NCI-H146 (cell line): Measurements from ENCODE around the gene PRKD2.
A peak's percentile ranks its signal among the peaks of the same experiment; 100 is the strongest.

Experiments
- DNase-seq: peaks from one replicate; lab custom pipeline; 2025; lab: John Stamatoyannopoulos, UW

The PRKD2 gene

DNA sequence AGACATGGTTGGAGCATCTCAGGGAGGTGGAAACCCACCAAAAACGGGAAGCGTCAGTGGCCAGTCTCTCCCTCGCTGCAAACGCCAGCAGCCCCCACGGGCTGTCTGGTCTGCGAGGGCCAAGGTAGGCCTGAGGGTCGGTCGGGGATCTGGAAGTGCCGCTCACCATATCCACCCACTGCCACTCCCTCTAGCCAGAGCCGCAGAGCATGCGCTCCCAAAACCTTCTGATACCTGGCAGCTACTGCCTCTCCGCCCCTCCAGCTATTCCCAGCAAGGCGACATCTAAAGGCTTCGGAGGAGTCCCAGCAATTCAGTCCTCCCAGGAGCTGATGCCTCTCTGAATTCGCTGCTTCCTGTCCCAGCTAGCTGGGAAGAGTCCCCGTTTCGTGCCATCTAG, 24.5 kb upstream of the PRKD2 start:
- no peak for DNase-seq

- no peak for DNase-seq
These were observed 22.4 kb upstream of the PRKD2 start for GRCh38 chr19:46739290-46739771.

DNA sequence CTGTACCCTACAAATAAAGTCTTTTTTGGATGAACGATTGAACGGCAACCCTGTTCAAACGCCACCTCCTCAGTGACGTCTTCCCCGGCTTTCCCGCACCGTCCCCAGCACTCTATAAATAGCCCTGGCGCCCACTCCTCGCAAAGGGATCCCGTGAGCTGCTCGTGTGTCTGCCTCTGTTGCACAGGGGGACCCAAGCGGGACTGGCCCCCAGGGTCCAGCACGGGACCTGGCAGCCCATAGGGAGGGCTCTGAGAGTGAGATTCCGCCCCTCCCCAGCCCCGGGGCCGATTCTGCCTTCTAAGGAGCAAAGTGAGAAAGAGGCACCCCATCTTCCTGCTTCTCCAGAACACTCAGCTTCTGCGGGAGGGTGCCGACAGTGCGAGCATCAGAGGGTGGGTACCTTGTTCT, 20.9 kb upstream of the PRKD2 start:
- DNase-seq: no peak

GRCh38 chr19:46737298-46737654, 20.4 kb upstream of the PRKD2 start:
- DNase-seq: no peak

GRCh38 chr19:46736531-46737297, 19.8 kb upstream of the PRKD2 start:
- DNase-seq: no peak

GRCh38 chr19:46733690-46734292, 16.9 kb upstream of the PRKD2 start:
- no peak for DNase-seq

DNA sequence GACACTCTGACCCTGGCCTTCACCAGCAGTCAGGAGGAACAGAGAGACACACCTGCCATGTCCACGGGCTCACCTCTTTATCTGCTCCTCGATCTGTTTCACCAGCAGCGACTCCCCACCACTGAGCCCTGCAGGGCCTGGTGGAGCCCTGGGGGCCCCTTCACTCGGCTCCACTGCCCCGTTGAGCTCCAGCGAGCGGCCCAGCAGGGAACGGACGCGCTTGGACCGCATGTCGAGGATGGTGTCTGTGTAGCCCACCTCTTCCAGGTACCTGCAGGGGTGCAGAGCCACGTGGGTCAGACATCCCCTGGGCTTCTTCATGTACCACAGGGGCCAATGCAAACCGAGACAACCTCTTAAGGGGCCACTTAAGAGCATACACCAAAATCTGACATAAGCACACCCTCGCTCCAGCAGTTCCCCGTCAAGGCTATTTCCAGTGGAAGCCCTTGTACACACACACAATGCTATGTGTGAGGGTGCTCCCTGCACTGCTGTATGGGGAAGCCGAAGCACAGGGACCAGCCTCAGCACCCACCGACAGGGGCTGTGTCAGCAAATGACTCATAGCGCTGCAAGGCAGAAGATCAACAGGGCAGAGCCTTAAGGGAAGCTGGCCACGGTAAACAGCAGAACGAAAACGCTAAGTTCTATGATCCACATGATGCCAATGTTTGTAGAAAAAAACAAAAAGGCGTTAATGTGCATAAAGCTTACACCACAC, 16.2 kb upstream of the PRKD2 start:
- DNase-seq: no peak

GRCh38 chr19:46732172-46732938, 15.4 kb upstream of the PRKD2 start:
- no peak for DNase-seq

- no peak for DNase-seq
These were observed 14.7 kb upstream of the PRKD2 start for GRCh38 chr19:46731584-46731983.

- DNase-seq: no peak
These were observed 14.1 kb upstream of the PRKD2 start for GRCh38 chr19:46731007-46731501.

DNA sequence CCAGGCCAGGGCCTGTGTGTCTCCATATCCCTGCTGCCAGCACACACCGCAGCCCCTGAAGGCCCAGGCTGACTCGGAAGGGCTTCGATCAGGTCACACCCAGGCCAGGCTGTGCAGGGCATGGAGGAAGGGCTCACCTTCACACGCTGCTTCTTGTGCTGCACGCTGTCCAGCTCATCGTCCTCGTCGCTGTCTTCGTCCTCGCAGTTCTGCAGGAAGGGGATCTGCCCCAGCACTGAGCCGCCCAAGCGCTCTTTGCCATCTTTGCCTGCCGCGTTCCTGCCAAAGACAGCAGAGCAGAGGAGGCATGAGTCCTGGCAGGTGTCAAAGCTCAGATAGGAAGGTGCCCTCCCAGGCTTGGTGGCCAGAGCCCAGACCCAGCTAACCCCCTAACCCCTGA, 13.7 kb upstream of the PRKD2 start:
- no peak for DNase-seq

- no peak for DNase-seq
These were observed 13.3 kb upstream of the PRKD2 start for GRCh38 chr19:46730187-46730586.

DNA sequence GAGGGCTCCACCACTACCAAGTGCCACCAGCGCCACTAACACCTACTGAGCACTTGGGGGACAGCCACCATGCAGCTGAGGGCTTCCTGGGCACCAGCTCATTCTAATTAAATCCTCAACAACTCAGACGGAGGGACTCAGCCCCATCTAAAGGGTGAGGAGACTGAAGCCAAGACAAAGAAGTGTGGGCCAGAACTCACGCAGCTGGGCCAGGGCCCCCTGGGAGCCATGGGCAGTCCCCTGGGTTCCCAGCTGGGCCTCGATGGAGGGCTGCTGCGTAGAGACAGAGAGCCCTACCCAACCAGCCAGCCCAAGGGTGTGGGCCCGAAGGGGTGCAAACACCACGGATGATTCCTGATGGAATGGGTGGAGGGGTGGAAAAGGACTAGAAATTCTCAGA, 12.8 kb upstream of the PRKD2 start:
- DNase-seq: no peak

GRCh38 chr19:46728693-46729339, 11.9 kb upstream of the PRKD2 start:
- peak; percentile 53 for DNase-seq

- DNase-seq: no peak
These were observed 11.3 kb upstream of the PRKD2 start for GRCh38 chr19:46728208-46728607.

DNA sequence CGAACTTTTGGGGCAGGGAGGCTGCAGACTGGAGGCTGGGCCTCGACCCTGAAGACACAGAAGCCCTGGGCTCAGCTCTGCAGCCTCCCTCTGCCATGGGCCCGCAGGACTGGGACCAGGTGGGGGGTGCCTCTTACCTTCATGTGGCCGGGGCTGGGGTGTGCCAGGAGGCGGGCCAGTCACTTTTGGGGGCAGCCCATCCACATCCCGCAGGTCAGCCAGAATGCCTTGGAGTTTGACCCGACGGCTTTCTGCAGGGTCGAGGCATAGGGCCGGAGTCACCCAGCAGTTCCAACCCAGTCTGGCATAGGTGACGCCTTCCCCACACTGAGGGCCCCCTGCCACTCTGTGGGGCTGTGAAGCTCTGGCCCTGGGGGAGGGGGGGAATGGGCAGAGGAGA, 10.8 kb upstream of the PRKD2 start:
- no peak for DNase-seq

DNA sequence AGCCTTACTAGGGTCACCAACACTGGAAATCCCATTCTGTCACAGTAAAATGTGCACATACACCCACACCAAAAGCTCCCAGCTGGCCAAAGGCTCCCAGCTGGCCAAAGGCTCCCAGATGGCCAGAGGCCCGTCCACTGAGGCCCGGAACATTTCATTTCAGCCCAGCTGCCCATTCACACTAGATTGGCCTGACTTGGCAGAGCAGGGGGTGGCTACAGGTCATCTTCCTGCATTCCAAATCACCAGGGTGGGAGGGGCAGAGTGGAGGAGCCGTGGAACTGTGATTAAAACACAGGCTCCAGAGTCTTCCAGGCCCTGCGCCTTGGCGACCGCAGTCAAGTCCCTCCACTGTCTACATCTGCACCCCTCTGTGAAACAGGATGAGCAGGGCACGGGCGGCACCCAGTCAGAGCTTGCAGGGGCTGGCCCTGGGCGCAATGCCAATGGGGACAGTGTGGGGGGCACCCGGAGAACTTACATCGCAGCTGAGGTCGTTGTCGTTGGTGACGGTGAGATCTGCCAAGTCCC, 10.1 kb upstream of the PRKD2 start:
- DNase-seq: no peak

DNA sequence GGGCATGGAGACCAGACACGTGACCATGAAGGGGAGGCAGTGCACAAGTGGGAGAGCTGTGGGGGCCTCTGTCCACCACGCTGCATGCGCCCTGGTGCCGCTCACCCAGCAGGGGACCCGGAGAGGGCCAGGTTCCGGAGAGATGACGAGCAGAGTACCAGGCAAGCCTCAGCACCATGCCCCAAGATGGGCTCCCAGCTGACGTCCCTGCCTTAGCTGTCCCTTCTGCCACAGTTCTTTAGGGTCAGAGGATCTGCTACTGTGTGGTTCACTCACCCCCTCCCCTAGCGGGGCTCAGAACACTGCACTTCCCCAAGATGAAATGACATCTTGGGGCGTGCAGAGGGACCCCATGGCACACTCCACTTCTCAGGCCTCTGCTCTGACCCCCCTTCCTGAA, 9.6 kb upstream of the PRKD2 start:
- DNase-seq: no peak

DNA sequence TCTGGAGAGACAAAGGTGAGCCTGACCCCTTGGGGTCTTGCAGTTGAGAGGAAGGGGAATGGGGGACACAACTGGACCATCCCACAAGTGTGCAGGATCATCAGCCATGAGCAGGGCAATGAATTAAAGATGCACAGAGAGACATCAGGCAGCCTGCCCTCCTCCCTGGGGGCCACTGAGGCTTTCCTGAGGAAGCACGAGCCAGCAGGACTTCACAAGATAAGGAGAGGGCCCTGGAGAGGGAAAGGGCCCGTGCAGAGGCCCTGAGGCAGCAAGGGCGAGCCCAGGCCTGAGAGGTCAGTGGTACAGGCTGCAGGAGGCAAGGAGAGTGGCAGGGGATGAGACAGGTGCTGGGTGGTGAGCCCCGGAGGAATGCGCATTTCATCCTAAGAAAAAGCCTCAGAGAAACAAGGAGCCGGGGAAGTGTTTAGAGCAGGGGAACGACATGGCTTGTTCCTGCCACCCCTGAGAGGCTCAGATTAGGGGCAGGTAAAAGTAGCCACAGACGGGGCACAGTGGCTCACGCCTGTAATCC, 9.0 kb upstream of the PRKD2 start:
- DNase-seq: no peak

- DNase-seq: no peak
These were observed 8.3 kb upstream of the PRKD2 start for GRCh38 chr19:46725036-46725820.
